ENCODE measurements around the gene NOTUM. TPM values are rescaled to one million over a fixed set of nuclear protein-coding genes. Genes with fewer than 3 reads are reported as not detected.

NOTUM gene
- total RNA-seq, 2 experiments from 2014 or later, result 0.41 to 0.49 TPM

- POLR2A ChIA-PET, result no interaction called here
- H3K9me3 Mint-ChIP-seq, result no peaks in the 10 kb centered on the region
- no peak overlapping the region for H3K27ac Mint-ChIP-seq
Observed at GRCh38 chr17:81939881-81940385, 21.1 kb downstream of the NOTUM start.

GRCh38 chr17:81939218-81939617 is 21.8 kb downstream of the NOTUM start:
- Mint-ChIP-seq H3K4me1 (ENCODE audit: low read depth) (peaks cover 17% of the 10 kb centered on the region), H3K4me3 (no peak overlapping the region), H3K27me3 (no peaks in the 10 kb centered on the region), H3K9me3 (no peaks in the 10 kb centered on the region), H3K36me3 (ENCODE audit: low read depth) (peaks cover 19% of the 10 kb centered on the region), H3K27ac (no peak overlapping the region)
- CTCF ChIA-PET, result interaction anchor here (1.3 to 3.1 kb wide), 3 partner anchors 13 to 82 kb away, joined by 3 to 12 read pairs (median 6); no protein-coding TSS in a partner anchor
- ATAC-seq, result no peak
- TF ChIP-seq, protein P1, sequence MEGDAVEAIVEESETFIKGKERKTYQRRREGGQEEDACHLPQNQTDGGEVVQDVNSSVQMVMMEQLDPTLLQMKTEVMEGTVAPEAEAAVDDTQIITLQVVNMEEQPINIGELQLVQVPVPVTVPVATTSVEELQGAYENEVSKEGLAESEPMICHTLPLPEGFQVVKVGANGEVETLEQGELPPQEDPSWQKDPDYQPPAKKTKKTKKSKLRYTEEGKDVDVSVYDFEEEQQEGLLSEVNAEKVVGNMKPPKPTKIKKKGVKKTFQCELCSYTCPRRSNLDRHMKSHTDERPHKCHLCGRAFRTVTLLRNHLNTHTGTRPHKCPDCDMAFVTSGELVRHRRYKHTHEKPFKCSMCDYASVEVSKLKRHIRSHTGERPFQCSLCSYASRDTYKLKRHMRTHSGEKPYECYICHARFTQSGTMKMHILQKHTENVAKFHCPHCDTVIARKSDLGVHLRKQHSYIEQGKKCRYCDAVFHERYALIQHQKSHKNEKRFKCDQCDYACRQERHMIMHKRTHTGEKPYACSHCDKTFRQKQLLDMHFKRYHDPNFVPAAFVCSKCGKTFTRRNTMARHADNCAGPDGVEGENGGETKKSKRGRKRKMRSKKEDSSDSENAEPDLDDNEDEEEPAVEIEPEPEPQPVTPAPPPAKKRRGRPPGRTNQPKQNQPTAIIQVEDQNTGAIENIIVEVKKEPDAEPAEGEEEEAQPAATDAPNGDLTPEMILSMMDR (IDR thresholded peaks at IDR 0.05), result no peak
- intact Hi-C loops (cut with micrococcal nuclease), result no loop called here
- no peak for DNase-seq
- POLR2A ChIA-PET, result interaction anchor here (0.6 kb wide), 1 partner anchor 47 kb away, joined by 4 read pairs; no protein-coding TSS in a partner anchor

More at GRCh38 chr17:81939881-81940385, 21.1 kb downstream of the NOTUM start:
- no peaks in the 10 kb centered on the region for H3K27me3 Mint-ChIP-seq
- no peak overlapping the region for H3K4me3 Mint-ChIP-seq
- TF ChIP-seq, protein P1 (IDR thresholded peaks at IDR 0.05), result no peak
- no peak for ATAC-seq
- CTCF ChIA-PET, result interaction anchor here (1.2 to 2.3 kb wide), 3 partner anchors 12 to 20 kb away, joined by 3 to 6 read pairs (median 3); no protein-coding TSS in a partner anchor
- intact Hi-C loops (cut with micrococcal nuclease), result no loop called here
- no peak for DNase-seq
- peaks cover 15% of the 10 kb centered on the region for H3K4me1 Mint-ChIP-seq (ENCODE audit: low read depth)
- H3K36me3 Mint-ChIP-seq (ENCODE audit: low read depth), result peaks cover 15% of the 10 kb centered on the region

DNA sequence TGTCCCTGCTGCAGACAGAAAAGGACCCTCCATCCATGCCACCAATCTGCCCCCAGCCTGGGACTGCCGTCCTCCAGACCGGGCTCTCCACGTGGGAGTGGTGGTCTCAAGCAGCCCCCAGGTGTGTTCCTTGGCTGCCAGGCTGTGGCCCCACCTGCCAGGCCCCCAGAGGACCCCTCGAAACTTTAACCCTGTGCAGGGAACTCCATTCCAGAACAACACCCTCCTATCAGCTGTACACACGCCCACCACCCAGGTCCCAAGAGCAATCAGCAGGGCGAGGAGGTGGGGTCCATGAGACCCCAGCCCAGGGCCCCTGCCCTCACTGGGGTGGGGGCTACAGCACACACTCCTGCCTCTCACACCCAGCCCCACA is 25.3 kb downstream of the NOTUM start:
- H3K36me3 Mint-ChIP-seq (ENCODE audit: low read depth), result peaks cover 39% of the 10 kb centered on the region
- DNase-seq (no peak), ATAC-seq (no peak)
- no peaks in the 10 kb centered on the region for H3K9me3 Mint-ChIP-seq
- H3K27me3 Mint-ChIP-seq, result no peaks in the 10 kb centered on the region
- H3K4me3 Mint-ChIP-seq, result peak overlapping the region; percentile 88
- intact Hi-C loops (cut with micrococcal nuclease), result no loop called here
- H3K4me1 Mint-ChIP-seq (ENCODE audit: low read depth), result peaks cover 39% of the 10 kb centered on the region
- TF ChIP-seq, protein P1 (IDR thresholded peaks at IDR 0.05), result no peak
- ChIA-PET POLR2A (interaction anchor here (2.3 to 2.8 kb wide), 3 partner anchors 9 to 66 kb away, joined by 10 to 20 read pairs (median 12); partner anchors contain the start of gene MAFG), CTCF (no interaction called here)
- H3K27ac Mint-ChIP-seq, result peak overlapping the region; percentile 59

DNA sequence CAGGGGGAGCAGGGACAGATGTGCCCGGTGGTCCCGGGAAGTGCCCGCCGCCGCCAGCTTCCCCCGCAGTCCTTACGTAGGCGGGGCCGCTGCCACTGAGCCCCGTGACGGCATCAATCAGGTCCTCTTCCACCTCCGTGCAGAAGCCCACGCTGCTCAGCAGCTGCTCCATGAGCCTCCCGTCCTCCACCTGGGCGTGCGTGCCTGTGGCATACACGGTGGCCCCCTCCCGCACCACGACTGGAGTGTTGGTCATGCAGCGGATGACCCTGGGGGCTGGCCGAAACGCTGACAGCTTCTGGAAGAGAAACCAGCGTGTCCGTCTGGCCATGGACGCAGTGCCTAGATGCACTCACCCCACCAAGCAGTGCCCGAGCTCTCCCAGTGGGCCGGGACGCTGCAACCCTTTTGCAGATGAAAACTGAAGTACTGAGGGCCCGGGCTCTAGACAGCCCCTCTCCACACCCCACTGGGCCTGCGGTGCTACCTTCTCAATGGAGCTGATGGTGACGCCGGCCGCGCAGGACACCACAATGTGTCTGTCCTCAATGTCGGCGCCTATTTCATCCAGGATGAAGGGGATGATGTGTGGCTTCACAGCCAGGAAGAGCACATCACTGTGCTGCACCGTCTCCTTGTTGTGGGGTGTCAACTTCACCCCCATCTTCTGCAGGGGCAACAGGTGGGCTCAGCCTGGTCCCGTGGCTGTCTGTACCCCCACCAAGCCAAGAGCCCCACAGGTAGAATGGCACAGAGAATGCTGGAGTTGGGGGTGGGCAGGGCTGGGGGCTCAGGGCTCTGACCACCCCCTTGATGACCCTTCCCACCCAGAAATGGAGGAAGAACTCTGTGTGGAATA is 25.9 kb downstream of the NOTUM start:
- Mint-ChIP-seq H3K9me3 (no peaks in the 10 kb centered on the region), H3K27ac (no peak overlapping the region), H3K4me3 (peak overlapping the region; percentile 88), H3K27me3 (no peaks in the 10 kb centered on the region), H3K36me3 (ENCODE audit: low read depth) (peaks cover 39% of the 10 kb centered on the region), H3K4me1 (ENCODE audit: low read depth) (peaks cover 41% of the 10 kb centered on the region)
- DNase-seq (no peak), ATAC-seq (no peak)
- intact Hi-C loops (cut with micrococcal nuclease), result no loop called here
- CTCF ChIA-PET, result interaction anchor here (1.6 kb wide), 1 partner anchor 65 kb away, joined by 4 read pairs; no protein-coding TSS in a partner anchor
- TF ChIP-seq, protein P1 (IDR thresholded peaks at IDR 0.05), result no peak
- POLR2A ChIA-PET, result interaction anchor here (0.8 to 2.8 kb wide), 4 partner anchors 9 to 68 kb away, joined by 4 to 20 read pairs (median 11); partner anchors contain the start of gene MAFG

Data from activated CD8-positive, alpha-beta T cell treated with anti-CD3 and anti-CD28 coated beads for 36 hours (primary cell).